BE2C (cell line): ENCODE data around the gene ANKRD44.

ENCODE experiments used
- DNase-seq: peaks from one replicate; pipeline ENCODE4 v3.0.0-alpha.2; 2020
- H3K27me3 ChIP-seq: fragments of 250-450 bp; sonication (Bioruptor Pico); 2 replicates; pipeline ENCODE4 v1.5.1; 2020; ENCODE audit warnings: mild to moderate bottlenecking
- H3K36me3 ChIP-seq: fragments of 250-450 bp; sonication (Bioruptor Pico); 2 replicates; pipeline ENCODE4 v1.5.1; 2020; ENCODE audit warnings: mild to moderate bottlenecking
- H3K4me1 ChIP-seq: fragments of 250-450 bp; sonication (Bioruptor Pico); 2 replicates; pipeline ENCODE4 v1.5.1; 2020
- H3K4me3 ChIP-seq: 2 replicates; pipeline ENCODE4 v1.5.1; 2011; ENCODE audit warnings: low read depth, low read length
- H3K9me3 ChIP-seq: fragments of 250-450 bp; sonication (Bioruptor Pico); 2 replicates; pipeline ENCODE4 v1.5.1; 2020
- TF ChIP-seq, protein P1 (sequence below): IDR thresholded peaks from 2 replicates; pipeline ENCODE4 v1.5.1; 2012; ENCODE audit warnings: mild to moderate bottlenecking, low read depth, low read length

The ANKRD44 gene

DNA sequence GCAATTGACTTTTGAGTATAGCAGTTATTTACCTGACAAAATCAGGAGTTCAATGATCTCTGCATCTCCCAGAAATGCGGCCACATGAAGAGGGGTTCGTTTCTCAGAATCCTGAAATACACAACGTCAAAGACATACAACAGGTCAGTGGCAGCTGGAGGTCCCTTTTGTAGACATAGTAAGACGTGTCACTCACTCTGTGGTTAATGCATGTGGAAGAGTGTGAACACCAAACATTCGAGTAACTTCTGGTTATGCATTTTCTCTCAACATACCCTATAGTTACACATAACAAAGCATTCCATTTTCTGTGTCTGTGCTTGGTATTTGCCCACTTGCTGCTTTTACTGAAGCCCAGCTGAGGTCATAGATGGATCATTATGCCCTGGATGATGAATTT lies 163.6 kb downstream of the ANKRD44 start:
- TF ChIP-seq, protein P1, sequence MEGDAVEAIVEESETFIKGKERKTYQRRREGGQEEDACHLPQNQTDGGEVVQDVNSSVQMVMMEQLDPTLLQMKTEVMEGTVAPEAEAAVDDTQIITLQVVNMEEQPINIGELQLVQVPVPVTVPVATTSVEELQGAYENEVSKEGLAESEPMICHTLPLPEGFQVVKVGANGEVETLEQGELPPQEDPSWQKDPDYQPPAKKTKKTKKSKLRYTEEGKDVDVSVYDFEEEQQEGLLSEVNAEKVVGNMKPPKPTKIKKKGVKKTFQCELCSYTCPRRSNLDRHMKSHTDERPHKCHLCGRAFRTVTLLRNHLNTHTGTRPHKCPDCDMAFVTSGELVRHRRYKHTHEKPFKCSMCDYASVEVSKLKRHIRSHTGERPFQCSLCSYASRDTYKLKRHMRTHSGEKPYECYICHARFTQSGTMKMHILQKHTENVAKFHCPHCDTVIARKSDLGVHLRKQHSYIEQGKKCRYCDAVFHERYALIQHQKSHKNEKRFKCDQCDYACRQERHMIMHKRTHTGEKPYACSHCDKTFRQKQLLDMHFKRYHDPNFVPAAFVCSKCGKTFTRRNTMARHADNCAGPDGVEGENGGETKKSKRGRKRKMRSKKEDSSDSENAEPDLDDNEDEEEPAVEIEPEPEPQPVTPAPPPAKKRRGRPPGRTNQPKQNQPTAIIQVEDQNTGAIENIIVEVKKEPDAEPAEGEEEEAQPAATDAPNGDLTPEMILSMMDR: no peak
- no peak overlapping the region for H3K4me3 ChIP-seq

DNA sequence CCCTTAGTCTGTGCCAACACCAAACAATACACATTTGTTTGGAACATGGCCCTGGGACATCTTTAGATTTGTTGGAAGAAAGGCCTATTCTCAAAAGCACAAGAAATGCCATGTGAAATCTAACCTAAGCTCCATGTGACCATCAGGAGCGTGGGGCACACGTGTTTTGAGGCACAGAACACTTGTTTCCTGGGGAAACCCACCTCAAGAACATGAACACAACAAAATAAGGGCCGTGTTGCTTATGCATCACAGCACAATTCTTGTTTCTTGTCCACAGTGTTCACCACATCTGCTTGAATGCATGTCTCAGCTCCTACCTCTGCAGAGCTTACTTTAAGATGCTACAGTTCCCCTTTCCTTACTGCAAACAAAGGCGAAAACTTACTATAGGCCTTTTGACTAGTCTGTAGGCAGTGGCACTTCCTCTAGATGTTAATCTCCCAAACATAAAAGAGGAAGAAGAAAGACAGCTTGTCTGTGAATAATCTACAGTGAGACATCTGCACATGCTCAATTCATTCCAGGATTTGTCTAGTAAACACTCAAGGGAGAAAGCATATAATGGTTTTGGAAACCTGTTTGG lies 165.0 kb downstream of the ANKRD44 start:
- no peaks in the 10 kb centered on the region for H3K27me3 ChIP-seq
- peaks cover 18% of the 10 kb centered on the region for H3K4me1 ChIP-seq
- no peak for DNase-seq
- no peak overlapping the region for H3K4me3 ChIP-seq
- no peaks in the 10 kb centered on the region for H3K36me3 ChIP-seq
- TF ChIP-seq, protein P1: no peak
- no peaks in the 10 kb centered on the region for H3K9me3 ChIP-seq

More for the DNA sequence above, 163.6 kb downstream of the ANKRD44 start:
- Histone ChIP-seq H3K27me3 (no peaks in the 10 kb centered on the region), H3K9me3 (no peaks in the 10 kb centered on the region), H3K36me3 (no peaks in the 10 kb centered on the region), H3K4me1 (peaks cover 18% of the 10 kb centered on the region)
- DNase-seq: no peak

DNA sequence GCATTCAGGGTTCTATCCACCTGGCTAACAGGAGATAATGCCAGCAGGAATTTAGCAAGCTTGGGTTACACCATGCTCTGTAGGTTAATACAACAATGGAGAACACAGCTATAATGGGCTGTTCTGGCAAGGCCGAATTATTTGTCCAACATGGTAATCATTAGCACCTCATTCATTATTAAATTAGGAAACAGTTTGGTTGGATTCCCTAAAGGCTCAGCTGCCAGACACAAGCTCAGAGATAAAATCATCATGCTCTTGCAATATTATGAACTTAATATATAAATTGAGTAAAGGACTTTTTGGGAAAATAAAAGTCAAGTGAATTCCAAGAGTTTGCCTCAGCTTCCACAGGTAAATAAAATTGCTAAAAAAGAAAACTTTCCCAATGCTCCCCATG lies 166.4 kb downstream of the ANKRD44 start:
- TF ChIP-seq, protein P1: no peak
- Histone ChIP-seq H3K4me1 (peaks cover 18% of the 10 kb centered on the region), H3K27me3 (no peaks in the 10 kb centered on the region), H3K36me3 (no peaks in the 10 kb centered on the region), H3K4me3 (no peak overlapping the region), H3K9me3 (no peaks in the 10 kb centered on the region)
- DNase-seq: no peak

DNA sequence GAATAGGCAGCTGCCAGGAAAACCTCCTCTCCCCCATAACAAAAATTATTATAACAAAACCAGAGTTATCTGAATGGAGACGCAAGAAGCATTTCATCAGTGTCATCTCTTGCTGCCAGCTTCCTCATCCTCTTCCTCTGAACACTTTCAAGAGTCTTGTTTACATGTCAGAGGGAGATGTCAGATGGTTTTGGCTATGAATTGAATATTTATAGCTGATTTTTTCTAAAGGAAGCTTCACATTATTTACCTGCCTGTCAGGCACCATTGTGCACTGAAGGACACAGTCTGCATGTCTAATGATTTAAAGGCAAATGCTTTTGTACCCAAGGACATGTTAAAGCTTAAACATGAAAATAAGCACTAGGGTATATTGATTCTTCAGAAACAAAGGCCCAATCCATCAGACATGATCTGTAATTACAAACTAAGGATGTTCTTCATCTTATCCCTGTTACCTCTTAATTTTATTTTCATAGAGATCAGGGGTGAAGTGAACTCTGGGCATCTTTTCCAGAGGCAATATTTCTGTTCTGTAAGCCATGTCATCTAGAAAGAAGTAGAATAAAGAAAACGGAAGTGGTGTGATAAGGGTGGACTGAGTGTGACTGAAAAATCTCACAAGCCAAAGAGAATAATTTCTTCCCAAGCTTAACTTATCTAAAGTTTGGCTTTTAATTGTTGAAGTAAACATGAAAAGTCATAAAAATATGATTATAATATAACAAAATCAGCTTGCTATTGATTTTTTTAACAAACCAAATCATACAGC lies 168.7 kb downstream of the ANKRD44 start:
- H3K4me1 ChIP-seq: peaks cover 11% of the 10 kb centered on the region
- no peak overlapping the region for H3K4me3 ChIP-seq
- no peaks in the 10 kb centered on the region for H3K9me3 ChIP-seq
- TF ChIP-seq, protein P1: no peak
- no peaks in the 10 kb centered on the region for H3K27me3 ChIP-seq
- no peak for DNase-seq
- no peaks in the 10 kb centered on the region for H3K36me3 ChIP-seq

DNA sequence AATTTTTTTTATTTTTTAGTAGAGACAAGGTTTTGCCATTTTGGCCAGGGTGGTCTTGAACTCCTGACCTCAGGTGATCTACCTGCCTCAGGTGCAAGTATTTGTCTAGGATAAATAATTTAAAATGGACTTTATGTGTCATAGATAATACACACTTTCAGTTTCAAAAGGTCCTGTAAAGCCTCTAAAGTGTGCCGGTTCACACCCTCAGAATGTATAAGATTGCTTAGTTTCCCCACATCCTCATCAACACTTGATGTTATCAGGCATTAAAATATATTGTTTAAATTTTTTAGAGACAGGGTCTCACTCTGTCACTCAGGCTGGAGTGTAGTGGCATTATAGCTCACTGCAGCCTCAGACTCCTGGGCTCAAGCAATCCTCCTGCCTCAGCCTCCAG lies 170.5 kb downstream of the ANKRD44 start:
- H3K4me1 ChIP-seq: peaks cover 7% of the 10 kb centered on the region
- no peaks in the 10 kb centered on the region for H3K36me3 ChIP-seq
- TF ChIP-seq, protein P1: no peak
- H3K9me3 ChIP-seq: no peaks in the 10 kb centered on the region
- H3K27me3 ChIP-seq: no peaks in the 10 kb centered on the region
- H3K4me3 ChIP-seq: no peak overlapping the region
- no peak for DNase-seq

DNA sequence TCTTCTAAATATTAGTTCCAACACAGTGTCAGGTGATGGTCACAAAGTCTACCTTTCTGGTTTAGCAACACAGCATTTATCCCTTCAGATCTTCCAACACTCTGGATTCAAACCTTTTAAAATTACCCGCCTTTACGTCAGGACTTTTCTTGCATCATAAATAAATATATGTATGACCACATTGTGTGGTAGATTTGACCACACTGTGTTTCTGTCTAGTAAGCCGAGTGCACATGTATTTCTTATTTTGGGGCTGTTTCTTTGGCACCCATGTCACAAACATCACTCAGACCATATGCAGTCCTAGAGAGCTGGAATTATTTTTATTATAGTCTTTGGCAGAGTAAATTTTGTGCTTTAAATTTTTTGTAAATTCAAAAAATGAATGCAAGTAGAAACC lies 172.1 kb downstream of the ANKRD44 start:
- DNase-seq: no peak
- H3K36me3 ChIP-seq: no peaks in the 10 kb centered on the region
- no peaks in the 10 kb centered on the region for H3K9me3 ChIP-seq
- H3K4me3 ChIP-seq: no peak overlapping the region
- H3K4me1 ChIP-seq: no peaks in the 10 kb centered on the region
- TF ChIP-seq, protein P1: no peak
- H3K27me3 ChIP-seq: no peaks in the 10 kb centered on the region
